Measurements from ENCODE around the gene RAB30.

The RAB30 gene

GRCh38 chr11:83024270-83024854 is 47.3 kb downstream of the RAB30 start:
- TF ChIP-seq TCF12 (IDR thresholded peaks at IDR 0.05; ENCODE audit: low read depth) (no peak), YY1 (IDR thresholded peaks at IDR 0.05; ENCODE audit: low read depth) (no peak), CREB1 (IDR thresholded peaks at IDR 0.05; ENCODE audit: low read depth) (no peak), EP300 (IDR thresholded peaks at IDR 0.05; ENCODE audit: borderline replicate concordance) (no peak), TEAD4 (IDR thresholded peaks at IDR 0.05) (no peak), CEBPB (IDR thresholded peaks at IDR 0.05) (no peak), USF1 (IDR thresholded peaks at IDR 0.05) (no peak), EGR1 (IDR thresholded peaks at IDR 0.05) (no peak), TAF1 (IDR thresholded peaks at IDR 0.05; ENCODE audit: low read depth) (no peak), FOXM1 (IDR thresholded peaks at IDR 0.05; ENCODE audit: borderline replicate concordance, low read depth) (no peak), MAX (IDR thresholded peaks at IDR 0.05) (no peak), NFIC (IDR thresholded peaks at IDR 0.05) (no peak), REST (IDR thresholded peaks at IDR 0.05; ENCODE audit: low read depth) (no peak), ZBTB7A (IDR thresholded peaks at IDR 0.05; ENCODE audit: low read depth) (no peak), RAD21 (IDR thresholded peaks at IDR 0.05; ENCODE audit: low read depth) (no peak)

GRCh38 chr11:83023410-83023809 is 48.3 kb downstream of the RAB30 start:
- TF ChIP-seq MAX (IDR thresholded peaks at IDR 0.05) = no peak

GRCh38 chr11:83021780-83022125 is 49.9 kb downstream of the RAB30 start:
- no peak for TF ChIP-seq TCF12 (IDR thresholded peaks at IDR 0.05; ENCODE audit: low read depth)
- TF ChIP-seq ZBTB7A (IDR thresholded peaks at IDR 0.05; ENCODE audit: low read depth) = no peak

GRCh38 chr11:83020942-83021779 is 50.5 kb downstream of the RAB30 start:
- TF ChIP-seq FOXM1 (IDR thresholded peaks at IDR 0.05; ENCODE audit: borderline replicate concordance, low read depth) = no peak
- no peak for TF ChIP-seq YY1 (IDR thresholded peaks at IDR 0.05; ENCODE audit: low read depth)
- no peak for TF ChIP-seq ZBTB7A (IDR thresholded peaks at IDR 0.05; ENCODE audit: low read depth)
- TF ChIP-seq TEAD4 (IDR thresholded peaks at IDR 0.05) = no peak
- no peak for TF ChIP-seq CEBPB (IDR thresholded peaks at IDR 0.05)
- TF ChIP-seq CREB1 (IDR thresholded peaks at IDR 0.05; ENCODE audit: low read depth) = no peak
- TF ChIP-seq EP300 (IDR thresholded peaks at IDR 0.05; ENCODE audit: borderline replicate concordance) = no peak
- TF ChIP-seq USF1 (IDR thresholded peaks at IDR 0.05) = no peak
- no peak for TF ChIP-seq REST (IDR thresholded peaks at IDR 0.05; ENCODE audit: low read depth)
- no peak for TF ChIP-seq TAF1 (IDR thresholded peaks at IDR 0.05; ENCODE audit: low read depth)
- no peak for TF ChIP-seq MAX (IDR thresholded peaks at IDR 0.05)
- TF ChIP-seq TCF12 (IDR thresholded peaks at IDR 0.05; ENCODE audit: low read depth) = no peak
- TF ChIP-seq EGR1 (IDR thresholded peaks at IDR 0.05) = no peak
- no peak for TF ChIP-seq RAD21 (IDR thresholded peaks at IDR 0.05; ENCODE audit: low read depth)
- no peak for TF ChIP-seq NFIC (IDR thresholded peaks at IDR 0.05)

GRCh38 chr11:83019888-83020579 is 51.7 kb downstream of the RAB30 start:
- no peak for TF ChIP-seq EP300 (IDR thresholded peaks at IDR 0.05; ENCODE audit: borderline replicate concordance)
- TF ChIP-seq TEAD4 (IDR thresholded peaks at IDR 0.05) = no peak
- TF ChIP-seq CREB1 (IDR thresholded peaks at IDR 0.05; ENCODE audit: low read depth) = no peak
- no peak for TF ChIP-seq USF1 (IDR thresholded peaks at IDR 0.05)
- TF ChIP-seq NFIC (IDR thresholded peaks at IDR 0.05) = no peak
- TF ChIP-seq FOXM1 (IDR thresholded peaks at IDR 0.05; ENCODE audit: borderline replicate concordance, low read depth) = no peak
- no peak for TF ChIP-seq REST (IDR thresholded peaks at IDR 0.05; ENCODE audit: low read depth)
- TF ChIP-seq EGR1 (IDR thresholded peaks at IDR 0.05) = no peak
- no peak for TF ChIP-seq YY1 (IDR thresholded peaks at IDR 0.05; ENCODE audit: low read depth)
- no peak for TF ChIP-seq CEBPB (IDR thresholded peaks at IDR 0.05)
- no peak for TF ChIP-seq ZBTB7A (IDR thresholded peaks at IDR 0.05; ENCODE audit: low read depth)
- no peak for TF ChIP-seq TAF1 (IDR thresholded peaks at IDR 0.05; ENCODE audit: low read depth)
- TF ChIP-seq MAX (IDR thresholded peaks at IDR 0.05) = no peak

Data from Ishikawa (cell line).